IMR-90 (cell line): ENCODE measurements around the gene CATSPER1. TPM values are rescaled to one million over a fixed set of nuclear protein-coding genes. Genes with fewer than 3 reads are reported as not detected.

ENCODE experiments used
- ATAC-seq: fragments of 200-7000 bp; cut with Tn5 transposase; 2 replicates; pipeline ENCODE4 v1.9.1; 2020; ENCODE audit warnings: low read depth, mild to moderate bottlenecking, moderate library complexity
- BruUV-seq: library from RNA; stranded (reverse); fragments of 400-500 nt; replicated peaks from 2 replicates; lab custom pipeline; 2021; lab: Mats Ljungman, UMichigan
- CTCF ChIA-PET: fragments of 300-600 bp; formaldehyde crosslinking; extraction: SDS; loops from one replicate; lab custom pipeline; 2021; ENCODE audit warnings: antibody characterized with exemption; lab: Yijun Ruan, JAX
- POLR2A ChIA-PET: fragments of 300-600 bp; sonication (Branson Sonifier 250); formaldehyde crosslinking; loops from one replicate; lab custom pipeline; 2022; ENCODE audit warnings: antibody characterized with exemption; ENCODE audit not compliant: unreplicated experiment; lab: Charles Lee
- DNase-seq: peaks from one replicate; pipeline ENCODE4 v3.0.0; 2013
- H2AFZ ChIP-seq: replicated peaks from 2 replicates; pipeline ENCODE3; 2013; ENCODE audit warnings: low read length, mild to moderate bottlenecking; ENCODE audit not compliant: poor library complexity
- H2AK5ac ChIP-seq: 2 replicates; pipeline ENCODE4 v1.6.1; 2013; ENCODE audit warnings: low read depth, low read length, inconsistent platforms
- H2AK9ac ChIP-seq: replicated peaks from 2 replicates; pipeline ENCODE3; 2013; ENCODE audit warnings: mild to moderate bottlenecking, low read depth, low read length, moderate library complexity; ENCODE audit not compliant: poor library complexity
- H2BK120ac ChIP-seq: 2 replicates; pipeline ENCODE4 v1.6.1; 2013; ENCODE audit warnings: low read depth, low read length, inconsistent platforms
- H2BK15ac ChIP-seq: 3 replicates; pipeline ENCODE4 v1.6.1; 2013; ENCODE audit warnings: low read depth, low read length, inconsistent platforms
- H2BK20ac ChIP-seq: 2 replicates; pipeline ENCODE4 v1.6.1; 2013; ENCODE audit warnings: low read depth, mild to moderate bottlenecking, inconsistent platforms, low read length, moderate library complexity
- H2BK5ac ChIP-seq: 2 replicates; pipeline ENCODE4 v1.6.1; 2013; ENCODE audit warnings: mild to moderate bottlenecking, low read depth, low read length, inconsistent platforms; ENCODE audit not compliant: poor library complexity, severe bottlenecking
- H3K14ac ChIP-seq: replicated peaks from 2 replicates; pipeline ENCODE4 v1.6.1; 2013; ENCODE audit warnings: low read depth, low read length, inconsistent platforms
- H3K18ac ChIP-seq: 2 replicates; pipeline ENCODE4 v1.6.1; 2013; ENCODE audit warnings: low read depth, low read length, control low read depth
- H3K23ac ChIP-seq: 2 replicates; pipeline ENCODE4 v1.6.1; 2013; ENCODE audit warnings: low read depth, low read length, inconsistent platforms
- H3K27ac ChIP-seq: 2 replicates; pipeline ENCODE4 v1.5.1; 2013; ENCODE audit warnings: mild to moderate bottlenecking, control low read depth, low read length; ENCODE audit not compliant: insufficient read depth
- H3K27me3 ChIP-seq: 2 replicates; pipeline ENCODE4 v1.6.1; 2013; ENCODE audit warnings: low read length; ENCODE audit not compliant: control insufficient read depth, insufficient read depth
- H3K36me3 ChIP-seq: 2 replicates; pipeline ENCODE4 v1.6.1; 2013; ENCODE audit warnings: low read length, mixed read lengths; ENCODE audit not compliant: control insufficient read depth, insufficient read depth
- H3K4ac ChIP-seq: 2 replicates; pipeline ENCODE4 v1.6.1; 2013; ENCODE audit warnings: low read depth, low read length, inconsistent platforms
- H3K4me1 ChIP-seq: 2 replicates; pipeline ENCODE4 v1.6.1; 2013; ENCODE audit warnings: low read length, mixed read lengths; ENCODE audit not compliant: control insufficient read depth, insufficient read depth
- H3K4me2 ChIP-seq: 2 replicates; pipeline ENCODE4 v1.6.1; 2013; ENCODE audit warnings: low read depth, mild to moderate bottlenecking, control low read depth, low read length, moderate library complexity
- H3K4me3 ChIP-seq: 2 replicates; pipeline ENCODE4 v1.5.1; 2013; ENCODE audit warnings: low read depth, mild to moderate bottlenecking, control low read depth, low read length, moderate library complexity; ENCODE audit not compliant: insufficient read depth
- H3K56ac ChIP-seq: 2 replicates; pipeline ENCODE4 v1.6.1; 2013; ENCODE audit warnings: low read length, inconsistent platforms; ENCODE audit not compliant: insufficient read depth; ENCODE audit errors: extremely low read depth
- H3K79me1 ChIP-seq, 2 experiments: 2 replicates each; pipeline ENCODE4 v1.6.1; 2013; ENCODE audit warnings: low read length in 2 of 2, inconsistent platforms in 1 of 2, low read depth in 1 of 2
- H3K9ac ChIP-seq: 2 replicates; pipeline ENCODE4 v1.6.1; 2013; ENCODE audit warnings: low read depth, low read length, control low read depth
- H3K9me1 ChIP-seq: 2 replicates; pipeline ENCODE4 v1.6.1; 2013; ENCODE audit warnings: low read length, inconsistent platforms; ENCODE audit not compliant: insufficient read depth
- H3K9me3 ChIP-seq: 2 replicates; pipeline ENCODE4 v1.6.1; 2013; ENCODE audit warnings: low read length; ENCODE audit not compliant: control insufficient read depth, insufficient read depth
- H4K20me1 ChIP-seq: 2 replicates; pipeline ENCODE4 v1.6.1; 2013; ENCODE audit warnings: low read length, inconsistent platforms; ENCODE audit not compliant: insufficient read depth
- H4K5ac ChIP-seq: 2 replicates; pipeline ENCODE4 v1.6.1; 2013; ENCODE audit warnings: mild to moderate bottlenecking, low read depth, low read length, control low read depth
- H4K8ac ChIP-seq, 2 experiments: 2 replicates each; pipeline ENCODE4 v1.6.1; 2013; ENCODE audit warnings: low read depth in 2 of 2, low read length in 2 of 2, control low read depth in 1 of 2, inconsistent platforms in 1 of 2
- H4K91ac ChIP-seq: 2 replicates; pipeline ENCODE4 v1.6.1; 2013; ENCODE audit warnings: low read depth, low read length, inconsistent platforms; ENCODE audit not compliant: insufficient read depth
- BHLHE40 ChIP-seq: fragments of 150-350 bp; IDR thresholded peaks from 2 replicates; pipeline ENCODE4 v1.6.1; 2016; ENCODE audit warnings: mild to moderate bottlenecking, low read depth, low read length
- CEBPB ChIP-seq: IDR thresholded peaks from 2 replicates; pipeline ENCODE4 v1.6.1; 2012; ENCODE audit warnings: low read depth, low read length, improper control_type of control experiment
- CHD1 ChIP-seq: IDR thresholded peaks from 2 replicates; pipeline ENCODE4 v1.6.1; 2012; ENCODE audit warnings: low read depth, low read length, improper control_type of control experiment
- FOS ChIP-seq: fragments of 150-350 bp; IDR thresholded peaks from 2 replicates; pipeline ENCODE4 v1.6.1; 2016; ENCODE audit warnings: low read depth, low read length
- MAFK ChIP-seq: IDR thresholded peaks from 2 replicates; pipeline ENCODE4 v1.6.1; 2012; ENCODE audit warnings: low read depth, low read length, improper control_type of control experiment
- MAZ ChIP-seq: IDR thresholded peaks from 2 replicates; pipeline ENCODE4 v1.6.1; 2012; ENCODE audit warnings: low read depth, mild to moderate bottlenecking, low read length, improper control_type of control experiment, moderate library complexity, borderline replicate concordance
- MXI1 ChIP-seq: IDR thresholded peaks from 2 replicates; pipeline ENCODE4 v1.6.1; 2012; ENCODE audit warnings: low read depth, mild to moderate bottlenecking, low read length, moderate library complexity, borderline replicate concordance
- NFE2L2 ChIP-seq: fragments of 150-350 bp; IDR thresholded peaks from 2 replicates; pipeline ENCODE4 v1.6.1; 2016; ENCODE audit warnings: low read depth, mild to moderate bottlenecking, low read length
- POLR2A ChIP-seq: IDR thresholded peaks from 2 replicates; pipeline ENCODE4 v1.6.1; 2012; ENCODE audit warnings: mild to moderate bottlenecking, low read depth, low read length
- RAD21 ChIP-seq: IDR thresholded peaks from 2 replicates; pipeline ENCODE4 v1.6.1; 2012; ENCODE audit warnings: low read length, improper control_type of control experiment
- RCOR1 ChIP-seq: IDR thresholded peaks from 2 replicates; pipeline ENCODE4 v1.6.1; 2012; ENCODE audit warnings: mild to moderate bottlenecking, low read length, improper control_type of control experiment; ENCODE audit not compliant: insufficient replicate concordance
- RFX5 ChIP-seq: IDR thresholded peaks from 2 replicates; pipeline ENCODE4 v1.8.0; 2012; ENCODE audit warnings: low read depth, mild to moderate bottlenecking, low read length, moderate library complexity
- SMC3 ChIP-seq: fragments of 150-350 bp; IDR thresholded peaks from 2 replicates; pipeline ENCODE4 v1.6.1; 2016; ENCODE audit warnings: low read depth, mild to moderate bottlenecking, antibody characterized with exemption, low read length, moderate library complexity
- WGBS, 2 experiments: methylation state at CpG; one replicate each; pipeline versions ENCODE4 v1.1.5 to v1.1.7; 2013; ENCODE audit warnings: missing lambda C conversion rate in 2 of 2; ENCODE audit not compliant: insufficient read length in 1 of 2; ENCODE audit errors: extremely low coverage in 2 of 2; 5-methylcytosine and 5-hydroxymethylcytosine counted together
- dilution Hi-C: fragments of 300-500 bp; cut with HindIII; formaldehyde crosslinking; loops from one replicate; pipeline ENCODE4 v1.14.3; 2018; ENCODE audit warnings: low sequenced_read_pairs; ENCODE audit not compliant: unreplicated experiment
- in situ Hi-C: fragments of 300-500 bp; cut with MboI; formaldehyde crosslinking; loops from 3 replicates; pipeline ENCODE4 v1.14.3; 2019; ENCODE audit warnings: low sequenced_read_pairs, inconsistent platforms, mixed read lengths
- intact Hi-C: fragments of 100-400 bp; cut with micrococcal nuclease; formaldehyde crosslinking; loops from 2 replicates; pipeline ENCODE4 v1.10.0; 2022
- polyA plus RNA-seq, 3 experiments: library from polyadenylated mRNA; depleted of rRNA; stranded (reverse); fragments of >200 nt; gene quantifications; 2 replicates each; pipeline ENCODE4 v1.2.3, GENCODE V29; 2012; ENCODE audit warnings: low replicate concordance in 1 of 3
- total RNA-seq: library from RNA; depleted of rRNA; stranded (reverse); fragments of >200 nt; gene quantifications from 2 replicates; pipeline ENCODE4 v1.2.3, GENCODE V29; 2012
- TF ChIP-seq, protein P1 (sequence below): fragments of 150-350 bp; IDR thresholded peaks from 2 replicates; pipeline ENCODE4 v1.6.1; 2016; ENCODE audit warnings: low read depth, mild to moderate bottlenecking, low read length, moderate library complexity, borderline replicate concordance
- TF ChIP-seq, protein P2 (sequence below): conservative IDR thresholded peaks from 2 replicates; pipeline ENCODE4 v1.5.1; 2012; ENCODE audit warnings: mild to moderate bottlenecking, low read depth, low read length, improper control_type of control experiment

The CATSPER1 gene
- total and polyA plus RNA-seq, 2 of the 4 experiments (the other 2 are of a cell fraction) = 0.18 to 0.91 TPM

DNA sequence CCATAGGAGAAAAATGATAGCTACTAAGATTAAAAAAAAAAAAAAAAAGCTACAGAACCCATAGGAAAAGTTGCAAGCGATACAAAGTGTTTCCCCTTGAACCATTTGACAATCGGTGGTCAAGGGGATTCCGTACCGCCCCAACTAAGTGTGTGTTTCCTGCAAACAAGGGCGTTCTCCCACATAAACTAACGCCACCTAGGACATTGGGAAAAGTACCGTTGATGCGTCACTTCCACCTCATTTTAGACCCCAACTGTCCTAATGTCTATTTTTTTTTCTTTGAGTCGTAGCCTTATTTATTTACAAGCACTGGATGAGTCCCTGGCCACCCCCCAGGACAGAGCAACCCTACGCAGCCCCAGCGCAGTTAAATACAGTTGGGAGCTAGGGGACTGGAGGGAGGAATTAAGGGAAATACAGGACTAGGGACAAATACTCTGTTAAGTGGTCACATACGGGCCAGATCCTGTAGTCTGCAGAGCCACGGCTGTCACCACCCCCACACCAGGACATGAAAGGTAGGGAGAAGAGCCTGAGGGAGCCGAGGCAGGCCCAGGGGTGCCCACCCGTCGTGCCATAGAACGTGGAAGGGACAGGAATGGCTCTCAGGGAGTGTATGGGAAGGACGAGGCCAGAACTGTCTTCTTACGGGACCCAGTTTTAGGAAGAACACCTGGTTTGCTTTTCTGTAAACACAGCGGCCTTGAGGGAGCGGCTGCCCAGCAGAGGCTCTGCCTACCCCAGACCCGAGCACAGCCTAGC is 43.3 kb downstream of the CATSPER1 start:
- dilution Hi-C loops = no loop called here
- no peak overlapping the region for H3K23ac ChIP-seq
- in situ Hi-C loops = loop anchor here (10.0 kb wide), 1 partner anchor 268 kb away; the partner anchor contains the start of gene KAT5
- H3K4ac ChIP-seq = no peak overlapping the region
- H3K14ac ChIP-seq = no peak overlapping the region
- H3K36me3 ChIP-seq = peaks cover 21% of the 10 kb centered on the region
- H2BK120ac ChIP-seq = no peak overlapping the region
- H2BK5ac ChIP-seq = no peak overlapping the region
- no peaks in the 10 kb centered on the region for H4K20me1 ChIP-seq
- ATAC-seq = no peak
- no peak overlapping the region for H3K27ac ChIP-seq
- WGBS, 2 experiments = 93% methylated on average over 4 of the region's 22 CpGs; no CpG with 5 or more reads in 1 of the 2 experiments
- ChIA-PET POLR2A (no interaction called here), CTCF (interaction anchor here (0.5 kb wide), 1 partner anchor 98 kb away, joined by 3 read pairs; no protein-coding TSS in a partner anchor)
- 0 out of 2 replicates have a peak overlapping the region, but pooled peaks have one; percentile 36 for H3K9ac ChIP-seq
- H4K8ac ChIP-seq = no peak overlapping the region
- no peak for DNase-seq
- no peak overlapping the region; the same call in 1 of the 2 replicates for H3K56ac ChIP-seq
- no peaks in the 10 kb centered on the region for H3K9me1 ChIP-seq
- no peak overlapping the region for H2AFZ ChIP-seq
- H3K4me2 ChIP-seq = no peak overlapping the region
- H3K79me1 ChIP-seq = no peaks in the 10 kb centered on the region
- BruUV-seq = no TSS peak
- no peak overlapping the region for H4K91ac ChIP-seq
- H3K4me3 ChIP-seq = no peak overlapping the region
- no peak overlapping the region for H2BK15ac ChIP-seq
- H3K4me1 ChIP-seq = no peaks in the 10 kb centered on the region
- H3K18ac ChIP-seq = no peak overlapping the region
- intact Hi-C loops = no loop called here
- no peak overlapping the region for H4K5ac ChIP-seq
- no peaks in the 10 kb centered on the region for H3K9me3 ChIP-seq
- H2AK5ac ChIP-seq = no peak overlapping the region
- H2BK20ac ChIP-seq = no peak overlapping the region
- no peak overlapping the region for H2AK9ac ChIP-seq
- H3K27me3 ChIP-seq = no peaks in the 10 kb centered on the region
- TF ChIP-seq CEBPB (no peak), BHLHE40 (no peak), POLR2A (no peak), RCOR1 (no peak), NFE2L2 (no peak), RFX5 (no peak), SMC3 (no peak), MAFK (no peak), MAZ (no peak), RAD21 (no peak), CHD1 (no peak), MXI1 (no peak), FOS (no peak)
- TF ChIP-seq, protein P1, sequence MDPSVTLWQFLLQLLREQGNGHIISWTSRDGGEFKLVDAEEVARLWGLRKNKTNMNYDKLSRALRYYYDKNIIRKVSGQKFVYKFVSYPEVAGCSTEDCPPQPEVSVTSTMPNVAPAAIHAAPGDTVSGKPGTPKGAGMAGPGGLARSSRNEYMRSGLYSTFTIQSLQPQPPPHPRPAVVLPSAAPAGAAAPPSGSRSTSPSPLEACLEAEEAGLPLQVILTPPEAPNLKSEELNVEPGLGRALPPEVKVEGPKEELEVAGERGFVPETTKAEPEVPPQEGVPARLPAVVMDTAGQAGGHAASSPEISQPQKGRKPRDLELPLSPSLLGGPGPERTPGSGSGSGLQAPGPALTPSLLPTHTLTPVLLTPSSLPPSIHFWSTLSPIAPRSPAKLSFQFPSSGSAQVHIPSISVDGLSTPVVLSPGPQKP = no peak
- TF ChIP-seq, protein P2, sequence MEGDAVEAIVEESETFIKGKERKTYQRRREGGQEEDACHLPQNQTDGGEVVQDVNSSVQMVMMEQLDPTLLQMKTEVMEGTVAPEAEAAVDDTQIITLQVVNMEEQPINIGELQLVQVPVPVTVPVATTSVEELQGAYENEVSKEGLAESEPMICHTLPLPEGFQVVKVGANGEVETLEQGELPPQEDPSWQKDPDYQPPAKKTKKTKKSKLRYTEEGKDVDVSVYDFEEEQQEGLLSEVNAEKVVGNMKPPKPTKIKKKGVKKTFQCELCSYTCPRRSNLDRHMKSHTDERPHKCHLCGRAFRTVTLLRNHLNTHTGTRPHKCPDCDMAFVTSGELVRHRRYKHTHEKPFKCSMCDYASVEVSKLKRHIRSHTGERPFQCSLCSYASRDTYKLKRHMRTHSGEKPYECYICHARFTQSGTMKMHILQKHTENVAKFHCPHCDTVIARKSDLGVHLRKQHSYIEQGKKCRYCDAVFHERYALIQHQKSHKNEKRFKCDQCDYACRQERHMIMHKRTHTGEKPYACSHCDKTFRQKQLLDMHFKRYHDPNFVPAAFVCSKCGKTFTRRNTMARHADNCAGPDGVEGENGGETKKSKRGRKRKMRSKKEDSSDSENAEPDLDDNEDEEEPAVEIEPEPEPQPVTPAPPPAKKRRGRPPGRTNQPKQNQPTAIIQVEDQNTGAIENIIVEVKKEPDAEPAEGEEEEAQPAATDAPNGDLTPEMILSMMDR = no peak
